GM23338 (cell line): ENCODE measurements around the gene PPM1H. TPM values are rescaled to one million over a fixed set of nuclear protein-coding genes. Genes with fewer than 3 reads are reported as not detected.
A peak's percentile ranks its signal among the peaks of the same experiment; 100 is the strongest.

Experiments used
- ATAC-seq: fragments of 200-7000 bp; cut with Tn5 transposase; 3 replicates; pipeline ENCODE4 v1.9.1; 2020
- DNase-seq: peaks from one replicate; pipeline ENCODE4 v3.0.0-alpha.2; 2015; ENCODE audit warnings: low spot score
- H2AFZ ChIP-seq: fragments of 200-600 bp; sonication (generic); 2 replicates; pipeline ENCODE4 v1.8.0; 2016; ENCODE audit warnings: antibody characterized with exemption, mild to moderate bottlenecking, moderate library complexity
- H3F3A ChIP-seq: fragments of 200-600 bp; sonication (generic); replicated peaks from 2 replicates; pipeline ENCODE4 v1.8.0; 2017; ENCODE audit warnings: antibody characterized with exemption, mixed run types, low read depth
- H3K27ac ChIP-seq: fragments of 200-600 bp; sonication (generic); 2 replicates; pipeline ENCODE4 v1.6.1; 2016; ENCODE audit warnings: low read depth
- H3K27me3 ChIP-seq: fragments of 200-600 bp; sonication (generic); 2 replicates; pipeline ENCODE4 v1.8.0; 2016; ENCODE audit warnings: mild to moderate bottlenecking, mixed run types, moderate library complexity; ENCODE audit not compliant: insufficient read depth
- H3K36me3 ChIP-seq: fragments of 200-600 bp; sonication (generic); 2 replicates; pipeline ENCODE4 v1.8.0; 2016; ENCODE audit warnings: mild to moderate bottlenecking; ENCODE audit not compliant: insufficient read depth
- H3K4me1 ChIP-seq: fragments of 200-600 bp; sonication (generic); 2 replicates; pipeline ENCODE4 v1.8.0; 2016; ENCODE audit warnings: mild to moderate bottlenecking, moderate library complexity; ENCODE audit not compliant: insufficient read depth
- H3K4me2 ChIP-seq: fragments of 200-600 bp; sonication (generic); 2 replicates; pipeline ENCODE4 v1.7.1; 2017; ENCODE audit warnings: mixed run types
- H3K4me3 ChIP-seq: fragments of 200-600 bp; sonication (generic); 2 replicates; pipeline ENCODE4 v1.6.1; 2016; ENCODE audit warnings: mixed run types
- H3K79me2 ChIP-seq: fragments of 200-600 bp; sonication (generic); replicated peaks from 2 replicates; pipeline ENCODE4 v1.8.0; 2017; ENCODE audit warnings: mild to moderate bottlenecking; ENCODE audit not compliant: insufficient read depth
- H3K9me2 ChIP-seq: fragments of 200-600 bp; sonication (generic); 2 replicates; pipeline ENCODE4 v1.8.0; 2017; ENCODE audit not compliant: insufficient read depth
- H4K20me1 ChIP-seq: fragments of 200-600 bp; sonication (generic); replicated peaks from 2 replicates; pipeline ENCODE4 v1.8.0; 2017; ENCODE audit warnings: mild to moderate bottlenecking; ENCODE audit not compliant: insufficient read depth
- H3K27ac Mint-ChIP-seq: 2 replicates; pipeline ENCODE4 v1.8.0; 2020; ENCODE audit warnings: inconsistent platforms, mild to moderate bottlenecking, moderate library complexity, mixed read lengths
- H3K27me3 Mint-ChIP-seq: 3 replicates; pipeline ENCODE4 v1.8.0; 2022; ENCODE audit warnings: low read depth, mild to moderate bottlenecking, moderate library complexity, mixed read lengths, inconsistent platforms; ENCODE audit not compliant: insufficient read depth, poor library complexity
- H3K36me3 Mint-ChIP-seq: 3 replicates; pipeline ENCODE4 v1.8.0; 2021; ENCODE audit warnings: low read depth, mild to moderate bottlenecking, inconsistent platforms, moderate library complexity, mixed read lengths
- H3K4me1 Mint-ChIP-seq: 3 replicates; pipeline ENCODE4 v1.8.0; 2020; ENCODE audit warnings: mild to moderate bottlenecking, inconsistent platforms, mixed read lengths
- H3K4me3 Mint-ChIP-seq: 3 replicates; pipeline ENCODE4 v1.8.0; 2021; ENCODE audit warnings: moderate library complexity, mild to moderate bottlenecking, inconsistent platforms, mixed read lengths
- H3K9me3 Mint-ChIP-seq: 3 replicates; pipeline ENCODE4 v1.8.0; 2020; ENCODE audit warnings: moderate library complexity, mild to moderate bottlenecking, inconsistent platforms, mixed read lengths
- CREB1 ChIP-seq: fragments of 250-450 bp; sonication (Bioruptor Pico); IDR thresholded peaks from 2 replicates; pipeline ENCODE4 v1.5.0; 2020; ENCODE audit warnings: low read depth, mild to moderate bottlenecking, moderate library complexity
- CTCF ChIP-seq, 2 experiments: fragments of 200-600 bp in 1 of 2; sonication (generic) in 1 of 2; conservative IDR thresholded peaks; 2 replicates each; pipeline versions ENCODE4 v1.5.1 to v1.6.1; 2016 to 2017; ENCODE audit warnings: antibody characterized with exemption in 2 of 2, low read depth in 2 of 2, mild to moderate bottlenecking in 2 of 2, moderate library complexity in 1 of 2
- EZH2 ChIP-seq: fragments of 200-600 bp; sonication (generic); IDR thresholded peaks from one replicate; pipeline ENCODE4 v1.8.0; 2017; ENCODE audit warnings: antibody characterized with exemption, mild to moderate bottlenecking, low read depth; ENCODE audit not compliant: unreplicated experiment
- POLR2AphosphoS5 ChIP-seq: IDR thresholded peaks from 2 replicates; pipeline ENCODE4 v1.6.1; 2016; ENCODE audit warnings: antibody characterized with exemption, low read depth
- REST ChIP-seq: IDR thresholded peaks from one replicate; pipeline ENCODE4 v1.6.1; 2018; ENCODE audit warnings: antibody characterized with exemption; ENCODE audit not compliant: unreplicated experiment
- STAT1 ChIP-seq: IDR thresholded peaks from one replicate; pipeline ENCODE4 v1.6.1; 2016; ENCODE audit warnings: antibody characterized with exemption; ENCODE audit not compliant: unreplicated experiment
- ZNF114 ChIP-seq: fragments of 250-450 bp; sonication (Bioruptor Pico); IDR thresholded peaks from 2 replicates; pipeline ENCODE4 v1.5.0; 2020; ENCODE audit warnings: mild to moderate bottlenecking, moderate library complexity
- ZNF462 ChIP-seq: fragments of 250-450 bp; sonication (Bioruptor Pico); IDR thresholded peaks from 2 replicates; pipeline ENCODE4 v1.5.0; 2020; ENCODE audit warnings: mild to moderate bottlenecking, moderate library complexity
- polyA plus RNA-seq: library from polyadenylated mRNA; unstranded; fragments of >200 nt; fragmentation: Nextera tagmentation; extraction: Ambion mirVana; gene quantifications from 2 replicates; pipeline ENCODE4 v1.2.1, GENCODE V29; 2016
- total RNA-seq: library from RNA; depleted of rRNA; stranded (reverse); fragments of >200 nt; shearing (Covaris generic); gene quantifications from 2 replicates; pipeline ENCODE4 v1.2.3, GENCODE V29; 2014

The PPM1H gene
- total and polyA plus RNA-seq, 2 experiments from 2014 or later, result 11.4 to 41.2 TPM

- TF ChIP-seq ZNF462 (CRISPR knock-in tag) (no peak), CREB1 (CRISPR knock-in tag) (no peak), CTCF (conservative IDR thresholded peaks at IDR 0.05; ENCODE audit: low read depth in 2 of 2) (no peak), ZNF114 (CRISPR knock-in tag) (no peak)
These were observed 183.2 kb downstream of the PPM1H start (continued) for GRCh38 chr12:62751810-62752155.

- Histone ChIP-seq H3F3A (no peaks in the 10 kb centered on the region), H3K27me3 (no peaks in the 10 kb centered on the region), H3K27ac (0 out of 2 replicates have a peak overlapping the region, but pooled peaks have one; percentile 5), H3K79me2 (0 out of 2 replicates have a peak, but pooled peaks cover 7% of the 10 kb centered on the region), H3K4me1 (peaks cover 11% of the 10 kb centered on the region), H3K4me3 (no peak overlapping the region), H2AFZ (no peak overlapping the region), H3K36me3 (no peaks in the 10 kb centered on the region), H3K4me2 (peak overlapping the region; percentile 43), H3K9me2 (peaks cover 7% of the 10 kb centered on the region; the same call in 1 of the 2 replicates), H4K20me1 (no peaks in the 10 kb centered on the region)
- DNase-seq (no peak), ATAC-seq (no peak)
- Mint-ChIP-seq H3K4me1 (peaks cover 10% of the 10 kb centered on the region), H3K4me3 (no peak overlapping the region), H3K27ac (no peak overlapping the region), H3K36me3 (peaks cover 16% of the 10 kb centered on the region), H3K9me3 (no peaks in the 10 kb centered on the region), H3K27me3 (no peaks in the 10 kb centered on the region)
- TF ChIP-seq EZH2, result no peak
- TF ChIP-seq POLR2AphosphoS5, result no peak
- no peak for TF ChIP-seq STAT1
- TF ChIP-seq REST, result no peak
These were observed 183.8 kb downstream of the PPM1H start for GRCh38 chr12:62750941-62751809.
